Liver (tissue), 9 donors: ENCODE data around the gene CCR7. TPM values are rescaled to one million over a fixed set of nuclear protein-coding genes. Genes with fewer than 3 reads are reported as not detected.

ENCODE experiments used
- DNase-seq: peaks from one replicate; pipeline ENCODE4 v3.0.0-alpha.2; 2017; ENCODE audit warnings: low spot score
- H3K27ac ChIP-seq, 2 donors: one replicate each; pipeline ENCODE4 v1.7.0; 2013; ENCODE audit warnings: inconsistent platforms in 2 of 2, low read length in 2 of 2, control low read depth in 1 of 2, low read depth in 1 of 2, mild to moderate bottlenecking in 1 of 2
- H3K27me3 ChIP-seq, 4 donors: one replicate each; pipeline versions ENCODE4 v1.6.1 to v1.7.0; 2013; ENCODE audit warnings: low read length in 3 of 4, inconsistent platforms in 1 of 4, mild to moderate bottlenecking in 1 of 4, moderate library complexity in 1 of 4; ENCODE audit not compliant: control insufficient read depth in 4 of 4, insufficient read depth in 4 of 4
- H3K36me3 ChIP-seq, 4 donors: one replicate each; pipeline versions ENCODE4 v1.6.1 to v1.7.0; 2013; ENCODE audit warnings: low read length in 3 of 4, mild to moderate bottlenecking in 3 of 4, low read depth in 1 of 4, moderate library complexity in 1 of 4; ENCODE audit not compliant: control insufficient read depth in 4 of 4, insufficient read depth in 3 of 4
- H3K4me1 ChIP-seq, 4 donors: one replicate each; pipeline versions ENCODE4 v1.6.1 to v1.7.0; 2013; ENCODE audit warnings: low read length in 3 of 4, mild to moderate bottlenecking in 3 of 4, moderate library complexity in 1 of 4; ENCODE audit not compliant: control insufficient read depth in 4 of 4, insufficient read depth in 4 of 4
- H3K4me3 ChIP-seq, 3 donors: one replicate each; pipeline versions ENCODE4 v1.6.1 to v1.7.0; 2013; ENCODE audit warnings: low read length in 3 of 3, control low read depth in 1 of 3, low read depth in 1 of 3, mild to moderate bottlenecking in 1 of 3
- H3K9ac ChIP-seq, 2 donors: one replicate each; pipeline ENCODE4 v1.7.0; 2013; ENCODE audit warnings: low read length in 2 of 2, mild to moderate bottlenecking in 2 of 2, moderate library complexity in 2 of 2, control low read depth in 1 of 2, low read depth in 1 of 2
- H3K9me3 ChIP-seq, 4 donors: one replicate each; pipeline versions ENCODE4 v1.6.1 to v1.7.0; 2013; ENCODE audit warnings: low read length in 3 of 4; ENCODE audit not compliant: control insufficient read depth in 4 of 4
- ATF3 ChIP-seq: IDR thresholded peaks from 2 replicates; pipeline ENCODE4 v1.6.1; 2016; ENCODE audit warnings: antibody characterized with exemption
- EGR1 ChIP-seq, 2 donors: IDR thresholded peaks; 2 replicates each; pipeline ENCODE4 v1.6.1; 2016 to 2018; ENCODE audit warnings: antibody characterized with exemption in 2 of 2, low read depth in 2 of 2
- FOXA1 ChIP-seq: IDR thresholded peaks from 2 replicates; pipeline ENCODE4 v1.6.1; 2016; ENCODE audit warnings: antibody characterized with exemption
- FOXA2 ChIP-seq: IDR thresholded peaks from 2 replicates; pipeline ENCODE4 v1.6.1; 2016; ENCODE audit warnings: antibody characterized with exemption
- GABPA ChIP-seq, 2 donors: IDR thresholded peaks in 1 of 2; conservative IDR thresholded peaks in 1 of 2; 2 replicates each; pipeline ENCODE4 v1.6.1; 2016; ENCODE audit warnings: antibody characterized with exemption in 2 of 2, mild to moderate bottlenecking in 1 of 2, moderate library complexity in 1 of 2
- HNF4A ChIP-seq, 2 donors: conservative IDR thresholded peaks; 2 replicates each; pipeline ENCODE4 v1.6.1; 2016; ENCODE audit warnings: antibody characterized with exemption in 2 of 2, mild to moderate bottlenecking in 2 of 2
- HNF4G ChIP-seq: IDR thresholded peaks from 2 replicates; pipeline ENCODE4 v1.6.1; 2016; ENCODE audit warnings: antibody characterized with exemption
- JUND ChIP-seq, 2 donors: IDR thresholded peaks; 2 replicates each; pipeline ENCODE4 v1.6.1; 2016; ENCODE audit warnings: antibody characterized with exemption in 2 of 2
- MAX ChIP-seq: IDR thresholded peaks from 2 replicates; pipeline ENCODE4 v1.6.1; 2016; ENCODE audit warnings: antibody characterized with exemption
- NR2F2 ChIP-seq: IDR thresholded peaks from 2 replicates; pipeline ENCODE4 v1.6.1; 2016; ENCODE audit warnings: antibody characterized with exemption
- RAD21 ChIP-seq, 2 donors: IDR thresholded peaks; 2 replicates each; pipeline ENCODE4 v1.6.1; 2016; ENCODE audit warnings: antibody characterized with exemption in 2 of 2, mild to moderate bottlenecking in 2 of 2
- REST ChIP-seq: IDR thresholded peaks from 2 replicates; pipeline ENCODE4 v1.6.1; 2016; ENCODE audit warnings: antibody characterized with exemption, mild to moderate bottlenecking
- RXRA ChIP-seq, 2 donors: IDR thresholded peaks; 2 replicates each; pipeline ENCODE4 v1.6.1; 2017 to 2018; ENCODE audit warnings: antibody characterized with exemption in 2 of 2, mild to moderate bottlenecking in 1 of 2
- SP1 ChIP-seq: IDR thresholded peaks from 2 replicates; pipeline ENCODE4 v1.6.1; 2018; ENCODE audit warnings: antibody characterized with exemption, mild to moderate bottlenecking
- YY1 ChIP-seq: IDR thresholded peaks from 2 replicates; pipeline ENCODE4 v1.6.1; 2016; ENCODE audit warnings: antibody characterized with exemption, mild to moderate bottlenecking
- WGBS: extraction: QIAGEN DNeasy Blood & Tissue Kit; methylation state at CpG from one replicate; pipeline ENCODE4 v1.1.7; 2013; 5-methylcytosine and 5-hydroxymethylcytosine counted together
- polyA plus RNA-seq, 2 donors: library from polyadenylated mRNA; stranded (reverse) in 1 of 2; unstranded in 1 of 2; fragments of 200-250 nt in 1 of 2; fragments of >200 nt in 1 of 2; fragmentation: Nextera tagmentation in 1 of 2; extraction: Ambion mirVana in 1 of 2; gene quantifications; one replicate each; pipeline versions ENCODE4 v1.2.1 to v1.2.3, GENCODE V29; 2013 to 2015
- total RNA-seq, 2 donors: library from RNA; depleted of rRNA; stranded (reverse); fragments of >200 nt; gene quantifications; one replicate each; pipeline ENCODE4 v1.2.3, GENCODE V29; 2014
- donor health status: healthy.
- donor health status: healthy.
- donor health status: healthy.
- donor health status: healthy.
- donor health status: healthy.

The CCR7 gene
- total and polyA plus RNA-seq, 4 donors: 0.08 to 0.89 (median 0.28) TPM

DNA sequence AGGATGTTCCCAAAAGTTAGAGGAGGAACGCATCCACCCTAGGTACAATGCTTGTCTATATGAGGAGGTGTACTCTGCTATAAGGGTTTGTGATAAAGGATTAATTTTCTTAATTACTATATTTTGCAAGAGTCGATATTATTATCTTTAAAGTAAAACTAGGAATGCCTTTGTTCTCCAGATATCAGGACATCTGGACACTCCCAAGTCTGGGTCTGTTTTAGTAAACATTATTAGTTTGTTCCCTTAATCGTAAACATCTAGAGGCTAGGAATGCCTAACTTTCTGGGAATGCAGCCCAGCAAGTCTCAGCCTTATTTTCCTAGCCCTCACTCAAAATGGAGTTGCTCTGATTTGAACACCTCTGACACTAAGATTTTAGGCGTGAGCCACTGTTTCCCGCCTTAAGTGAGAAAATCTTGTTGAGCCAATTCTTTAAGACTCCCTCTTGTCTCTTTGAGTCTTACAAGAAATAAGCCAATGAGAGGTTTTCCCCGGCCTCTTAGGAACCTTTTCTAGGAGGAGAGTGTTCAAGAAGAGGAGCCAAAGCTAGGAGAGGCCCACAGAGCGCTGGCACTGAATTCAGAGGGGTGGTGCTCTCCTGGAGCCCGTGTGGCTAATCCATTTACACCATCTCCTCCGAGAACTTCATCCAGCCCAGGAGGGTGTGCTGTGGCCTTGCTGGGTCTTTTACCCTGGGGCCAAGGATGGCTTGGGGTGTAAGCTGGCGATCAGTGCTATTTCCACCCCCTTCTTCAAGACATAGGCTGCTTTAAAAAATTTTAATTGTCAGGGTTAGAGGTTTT, 41.5 kb upstream of the CCR7 start:
- H3K36me3 ChIP-seq: no peaks in the 10 kb centered on the region
- no peaks in the 10 kb centered on the region for H3K27me3 ChIP-seq
- no peak overlapping the region for H3K9ac ChIP-seq
- no peak for TF ChIP-seq RXRA (IDR thresholded peaks at IDR 0.05)
- TF ChIP-seq JUND (IDR thresholded peaks at IDR 0.05): no peak
- no peak for TF ChIP-seq HNF4A (conservative IDR thresholded peaks at IDR 0.05)
- TF ChIP-seq YY1: no peak
- no peak for TF ChIP-seq ATF3
- no peak overlapping the region for H3K4me3 ChIP-seq
- 78% methylated on average over 10 of the region's 10 CpGs for WGBS
- H3K9me3 ChIP-seq: no peaks in the 10 kb centered on the region
- DNase-seq: no peak
- no peak overlapping the region for H3K27ac ChIP-seq
- peaks cover 0 to 2% (median under 1%) of the 10 kb centered on the region in 4 donors for H3K4me1 ChIP-seq

DNA sequence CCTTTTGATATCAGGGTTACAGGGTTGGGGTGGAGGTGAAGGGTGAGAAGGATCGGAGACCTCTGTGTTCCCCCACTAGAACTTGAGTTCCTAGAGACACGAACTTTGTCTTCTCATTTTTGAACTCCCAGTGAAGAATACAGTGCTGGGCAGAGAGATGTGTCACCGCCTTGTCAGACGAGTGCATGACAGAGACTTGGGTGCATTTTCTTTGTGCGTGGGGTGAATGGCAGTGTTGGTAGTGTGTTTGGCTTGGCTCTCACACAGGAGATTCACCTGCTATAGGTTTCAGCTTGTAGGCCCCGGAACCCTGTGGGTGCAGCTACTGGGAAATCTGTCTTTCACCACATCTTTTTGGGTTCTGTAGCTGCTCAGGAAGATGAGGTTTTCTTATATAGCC, 40.0 kb upstream of the CCR7 start:
- Histone ChIP-seq H3K27me3 (no peaks in the 10 kb centered on the region), H3K4me3 (no peak overlapping the region), H3K36me3 (no peaks in the 10 kb centered on the region), H3K27ac (no peak overlapping the region), H3K9ac (no peak overlapping the region), H3K4me1 (peaks cover 0 to 2% (median 0%) of the 10 kb centered on the region in 4 donors), H3K9me3 (no peaks in the 10 kb centered on the region)
- TF ChIP-seq RXRA (IDR thresholded peaks at IDR 0.05) (no peak), ATF3 (no peak), JUND (IDR thresholded peaks at IDR 0.05) (no peak), EGR1 (IDR thresholded peaks at IDR 0.05; ENCODE audit: low read depth in 2 of 2) (no peak), REST (no peak)
- DNase-seq: no peak
- 94% methylated on average over 6 of the region's 6 CpGs for WGBS

- peak overlapping the region in 1 of 2 donors; percentile 14 for H3K9ac ChIP-seq
- H3K9me3 ChIP-seq: no peaks in the 10 kb centered on the region
- no peaks in the 10 kb centered on the region for H3K36me3 ChIP-seq
- H3K4me1 ChIP-seq: peaks cover 0 to 2% (median 0%) of the 10 kb centered on the region in 4 donors
- H3K27ac ChIP-seq: peak overlapping the region in 1 of 2 donors; percentile 40
- H3K27me3 ChIP-seq: no peaks in the 10 kb centered on the region
- 78% methylated on average over 8 of the region's 8 CpGs for WGBS
- DNase-seq: no peak
- H3K4me3 ChIP-seq: no peak overlapping the region
- TF ChIP-seq EGR1 (IDR thresholded peaks at IDR 0.05; ENCODE audit: low read depth in 2 of 2) (no peak), RAD21 (IDR thresholded peaks at IDR 0.05) (no peak), REST (no peak), SP1 (no peak), MAX (no peak), NR2F2 (no peak), HNF4A (conservative IDR thresholded peaks at IDR 0.05) (peak in 1 of 2 donors; percentile 30), RXRA (IDR thresholded peaks at IDR 0.05) (peak in 1 of 2 donors; percentile 63), HNF4G (no peak), JUND (IDR thresholded peaks at IDR 0.05) (no peak), FOXA1 (no peak), FOXA2 (peak; percentile 18), GABPA (IDR thresholded peaks at IDR 0.05 in 1 of 2, conservative IDR thresholded peaks at IDR 0.05 in 1 of 2) (no peak)
These were observed 39.2 kb upstream of the CCR7 start for GRCh38 chr17:40604327-40605080.
